Caco-2 (cell line): ENCODE measurements around the gene PTPA. TPM values are rescaled to one million over a fixed set of nuclear protein-coding genes. Genes with fewer than 3 reads are reported as not detected.
"Not testable (repeated sequence)": the region's sequence is repeated elsewhere in the genome, so short reads cannot be mapped to it uniquely, and the experiment has no call there.

Source experiments
- BruUV-seq: library from RNA; stranded (reverse); fragments of 400-500 nt; replicated peaks from 2 replicates; lab custom pipeline; 2021; lab: Mats Ljungman, UMichigan
- CTCF ChIA-PET: fragments of 300-600 bp; sonication (Branson Sonifier 250); formaldehyde crosslinking; loops from one replicate; lab custom pipeline; 2022; ENCODE audit warnings: antibody characterized with exemption; lab: Charles Lee
- POLR2A ChIA-PET: fragments of 300-600 bp; sonication (Branson Sonifier 250); formaldehyde crosslinking; loops from one replicate; lab custom pipeline; 2022; ENCODE audit warnings: antibody characterized with exemption; lab: Charles Lee
- DNase-seq, 2 experiments: peaks; one replicate each; pipeline versions ENCODE4 v3.0.0 to v3.0.0-alpha.2; 2020 to 2022
- H3K27me3 ChIP-seq: replicated peaks from 2 replicates; pipeline ENCODE4 v1.6.0; 2011; ENCODE audit warnings: low read length; ENCODE audit not compliant: control insufficient read depth, insufficient read depth
- H3K36me3 ChIP-seq: 2 replicates; pipeline ENCODE4 v1.5.1; 2011; ENCODE audit warnings: low read length; ENCODE audit not compliant: control insufficient read depth, insufficient read depth
- H3K4me1 ChIP-seq: fragments of 250-450 bp; sonication (Bioruptor Pico); 2 replicates; pipeline ENCODE4 v1.5.1; 2020; ENCODE audit warnings: mild to moderate bottlenecking
- H3K4me3 ChIP-seq: 2 replicates; pipeline ENCODE4 v1.5.1; 2011; ENCODE audit warnings: low read depth, mild to moderate bottlenecking, control low read depth, low read length
- H3K9me3 ChIP-seq: fragments of 250-450 bp; sonication (Bioruptor Pico); 2 replicates; pipeline ENCODE4 v1.5.1; 2020; ENCODE audit warnings: mild to moderate bottlenecking, moderate library complexity
- H3K27ac Mint-ChIP-seq: one replicate; pipeline ENCODE4 v1.8.0; 2022; ENCODE audit warnings: mixed read lengths; ENCODE audit not compliant: unreplicated experiment
- H3K27me3 Mint-ChIP-seq: one replicate; pipeline ENCODE4 v1.8.0; 2022; ENCODE audit warnings: mixed read lengths; ENCODE audit not compliant: insufficient read depth, unreplicated experiment
- H3K36me3 Mint-ChIP-seq: one replicate; pipeline ENCODE4 v1.8.0; 2022; ENCODE audit warnings: mild to moderate bottlenecking, mixed read lengths; ENCODE audit not compliant: insufficient read depth, unreplicated experiment
- H3K4me1 Mint-ChIP-seq: one replicate; pipeline ENCODE4 v1.8.0; 2022; ENCODE audit warnings: low read depth, mixed read lengths; ENCODE audit not compliant: unreplicated experiment
- H3K4me3 Mint-ChIP-seq: one replicate; pipeline ENCODE4 v1.8.0; 2022; ENCODE audit warnings: mild to moderate bottlenecking, moderate library complexity, mixed read lengths; ENCODE audit not compliant: unreplicated experiment
- H3K9me3 Mint-ChIP-seq: one replicate; pipeline ENCODE4 v1.8.0; 2022; ENCODE audit warnings: mixed read lengths; ENCODE audit not compliant: unreplicated experiment
- CTCF ChIP-seq, 2 experiments: fragments of 200-600 bp in 1 of 2; IDR thresholded peaks; 1 replicate in 1 of 2; 2 replicates in 1 of 2; pipeline versions ENCODE4 v1.5.1 to v1.8.0; 2011 to 2022; ENCODE audit warnings: antibody characterized with exemption in 1 of 2, control low read depth in 1 of 2, inconsistent platforms in 1 of 2, low read depth in 1 of 2, low read length in 1 of 2, mild to moderate bottlenecking in 1 of 2, moderate library complexity in 1 of 2; ENCODE audit not compliant: insufficient read depth in 1 of 2, severe bottlenecking in 1 of 2, unreplicated experiment in 1 of 2
- intact Hi-C: fragments of 100-400 bp; cut with micrococcal nuclease; formaldehyde crosslinking; loops from one replicate; pipeline ENCODE4 v1.10.0; 2022; ENCODE audit not compliant: unreplicated experiment
- total RNA-seq: library from RNA; stranded (reverse); gene quantifications from 2 replicates; pipeline ENCODE4 v1.2.3, GENCODE V29; 2022

Gene PTPA
- total RNA-seq, 1 experiment from 2014 or later, result 100 TPM

DNA sequence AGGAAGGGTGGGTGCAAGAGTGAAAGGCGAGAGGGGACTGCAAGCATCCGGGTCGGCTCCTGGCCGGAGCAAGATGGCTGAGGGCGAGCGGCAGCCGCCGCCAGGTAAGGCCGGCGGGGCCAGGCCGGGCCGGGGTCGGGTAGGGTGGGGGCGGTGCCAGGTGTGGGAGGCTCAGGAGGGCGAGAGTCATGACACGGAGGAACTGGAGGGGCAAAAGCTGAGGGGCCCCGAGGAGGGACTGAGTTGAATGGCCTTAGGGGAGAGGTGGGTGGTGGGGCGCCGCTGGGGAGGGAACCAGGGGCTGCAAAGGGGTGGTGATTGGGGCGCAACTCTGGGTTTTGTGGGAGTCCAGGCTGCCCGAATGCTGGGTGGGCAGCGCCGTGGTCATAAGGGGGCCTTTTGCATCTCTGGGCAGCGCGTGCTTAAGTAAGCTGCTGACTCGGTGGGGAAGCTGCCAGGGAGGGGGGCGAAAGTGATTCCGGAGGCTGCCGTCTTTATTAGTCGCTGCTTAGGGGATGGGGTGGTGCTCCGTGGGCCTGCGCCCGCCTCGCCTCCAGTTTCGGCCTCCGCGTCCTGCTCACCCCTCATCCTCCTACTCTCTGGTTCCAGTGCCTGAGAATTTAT, 425 bp downstream of the PTPA start:
- Mint-ChIP-seq H3K4me1 (peaks cover 34% of the 10 kb centered on the region), H3K9me3 (no peaks in the 10 kb centered on the region), H3K4me3 (peak overlapping the region; percentile 88), H3K27ac (peak overlapping the region; percentile 90), H3K27me3 (no peaks in the 10 kb centered on the region), H3K36me3 (peaks cover 21% of the 10 kb centered on the region)
- DNase-seq, result peak; percentile 42 to 61
- TF ChIP-seq CTCF (IDR thresholded peaks at IDR 0.05; ENCODE audit: insufficient read depth in 1 of 2, low read depth in 1 of 2, low read length in 1 of 2, severe bottlenecking in 1 of 2, unreplicated experiment in 1 of 2), result no peak
- intact Hi-C loops, result no loop called here
- POLR2A ChIA-PET, result interaction anchor here (1.1 kb wide), 1 partner anchor 385 kb away, joined by 3 read pairs; no protein-coding TSS in a partner anchor
- no TSS peak for BruUV-seq
- CTCF ChIA-PET, result no interaction called here
- peak overlapping the region; percentile 82 for H3K4me3 ChIP-seq
- no peaks in the 10 kb centered on the region for H3K27me3 ChIP-seq
- H3K36me3 ChIP-seq, result no peaks in the 10 kb centered on the region
- H3K9me3 ChIP-seq, result no peaks in the 10 kb centered on the region
- H3K4me1 ChIP-seq, result peaks cover 24% of the 10 kb centered on the region

GRCh38 chr9:129112526-129112925, 1.3 kb downstream of the PTPA start:
- intact Hi-C loops, POLR2A ChIA-PET: not testable (repeated sequence)

DNA sequence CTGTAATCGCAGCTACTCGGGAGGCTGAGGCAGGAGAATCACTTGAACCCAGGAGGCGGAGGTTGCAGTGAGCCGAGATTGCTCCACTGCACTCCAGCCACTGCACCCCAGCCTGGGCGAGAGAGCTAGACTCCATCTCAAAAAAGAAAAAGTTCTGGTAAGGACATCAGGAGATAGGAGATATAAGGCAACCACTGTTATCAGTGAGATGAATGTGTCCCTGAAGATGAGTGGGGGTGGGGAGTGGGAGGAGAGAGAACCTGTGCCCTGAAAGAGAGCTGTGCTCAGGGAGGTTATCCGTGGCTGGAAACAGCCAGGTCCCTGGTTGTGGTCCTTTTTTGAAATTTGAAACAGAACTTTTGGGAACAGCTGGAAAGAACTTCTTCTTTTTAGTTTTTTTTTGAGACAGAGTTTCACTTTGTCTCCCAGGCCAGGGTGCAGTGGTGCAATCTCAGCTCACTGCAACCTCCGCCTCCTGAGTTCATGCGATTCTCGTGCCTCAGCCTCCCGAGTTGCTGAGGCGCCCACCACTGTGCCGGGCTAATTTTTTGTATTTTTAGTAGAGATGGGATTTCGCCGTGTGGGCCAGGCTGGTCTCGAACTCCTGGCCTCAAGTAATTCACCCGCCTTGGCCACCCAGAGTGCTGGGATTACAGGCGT, 2.6 kb downstream of the PTPA start:
- no peak for DNase-seq
- Histone ChIP-seq H3K9me3 (no peaks in the 10 kb centered on the region), H3K27me3 (no peaks in the 10 kb centered on the region), H3K36me3 (no peaks in the 10 kb centered on the region), H3K4me1 (peaks cover 24% of the 10 kb centered on the region), H3K4me3 (no peak overlapping the region)
- no peak for TF ChIP-seq CTCF (IDR thresholded peaks at IDR 0.05; ENCODE audit: insufficient read depth in 1 of 2, low read depth in 1 of 2, low read length in 1 of 2, severe bottlenecking in 1 of 2, unreplicated experiment in 1 of 2)
- Mint-ChIP-seq H3K9me3 (no peaks in the 10 kb centered on the region), H3K27ac (no peak overlapping the region), H3K36me3 (peaks cover 12% of the 10 kb centered on the region), H3K4me1 (peaks cover 22% of the 10 kb centered on the region), H3K27me3 (no peaks in the 10 kb centered on the region), H3K4me3 (no peak overlapping the region)
- no TSS peak for BruUV-seq
- CTCF ChIA-PET, result interaction anchor here (0.6 to 0.9 kb wide), 2 partner anchors 18 to 29 kb away, joined by 3 to 4 read pairs; no protein-coding TSS in a partner anchor
- POLR2A ChIA-PET, result no interaction called here
- intact Hi-C loops, result no loop called here

More at GRCh38 chr9:129112526-129112925, 1.3 kb downstream of the PTPA start:
- Mint-ChIP-seq H3K4me3 (peak overlapping the region; percentile 88), H3K4me1 (peaks cover 25% of the 10 kb centered on the region), H3K36me3 (peaks cover 21% of the 10 kb centered on the region)
- H3K9me3 ChIP-seq, H3K9me3 Mint-ChIP-seq, DNase-seq, BruUV-seq, H3K27me3 ChIP-seq, H3K27me3 Mint-ChIP-seq, H3K36me3 ChIP-seq, H3K27ac Mint-ChIP-seq: not testable (repeated sequence)
- H3K4me3 ChIP-seq, result peak overlapping the region; percentile 82
- peaks cover 24% of the 10 kb centered on the region for H3K4me1 ChIP-seq
- CTCF ChIA-PET, result interaction anchor here (0.6 kb wide), 1 partner anchor 31 kb away, joined by 3 read pairs; the partner anchor contains the start of gene DOLPP1
